ENCODE data around the gene CORO2A. TPM values are rescaled to one million over a fixed set of nuclear protein-coding genes. Genes with fewer than 3 reads are reported as not detected.

The CORO2A gene
- total RNA-seq, 1 experiment from 2014 or later = 32.5 TPM

GRCh38 chr9:98232926-98233325 lies 40.5 kb upstream of the CORO2A start:
- no peak for ATAC-seq
- H3K27me3 Mint-ChIP-seq (ENCODE audit: low read depth) = no peaks in the 10 kb centered on the region
- TF ChIP-seq ATF1 (CRISPR knock-in tag; IDR thresholded peaks at IDR 0.05) (no peak), STAT6 (CRISPR knock-in tag; conservative IDR thresholded peaks at IDR 0.05; ENCODE audit: low read depth) (no peak), ARID4B (CRISPR knock-in tag; IDR thresholded peaks at IDR 0.05; ENCODE audit: borderline replicate concordance) (no peak), AR (CRISPR knock-in tag; IDR thresholded peaks at IDR 0.05) (no peak), FOXP4 (CRISPR knock-in tag; IDR thresholded peaks at IDR 0.05) (no peak), CDX4 (CRISPR knock-in tag; IDR thresholded peaks at IDR 0.05; ENCODE audit: borderline replicate concordance) (no peak), E2F1 (CRISPR knock-in tag; IDR thresholded peaks at IDR 0.05) (no peak), EMX1 (CRISPR knock-in tag; IDR thresholded peaks at IDR 0.05) (no peak), KAT7 (CRISPR knock-in tag; IDR thresholded peaks at IDR 0.05; ENCODE audit: borderline replicate concordance) (no peak), ZNF138 (CRISPR knock-in tag; conservative IDR thresholded peaks at IDR 0.05) (no peak)
- no peak for DNase-seq (ENCODE audit: low spot score)
- no peak overlapping the region for H3K27ac Mint-ChIP-seq
- ChIA-PET POLR2A (no interaction called here), CTCF (interaction anchor here (1.2 to 1.4 kb wide), 3 partner anchors 9 to 25 kb away, joined by 3 to 5 read pairs (median 3); partner anchors contain the start of gene TBC1D2)
- H3K4me3 Mint-ChIP-seq = no peak overlapping the region
- H3K36me3 Mint-ChIP-seq = peaks cover 41% of the 10 kb centered on the region
- no peaks in the 10 kb centered on the region for H3K9me3 Mint-ChIP-seq
- 0 out of 2 replicates have a peak, but pooled peaks cover 3% of the 10 kb centered on the region for H3K4me1 Mint-ChIP-seq
